ENCODE measurements around the gene POLH.
"Not testable (repeated sequence)": the region's sequence is repeated elsewhere in the genome, so short reads cannot be mapped to it uniquely, and the experiment has no call there.

The POLH gene

DNA sequence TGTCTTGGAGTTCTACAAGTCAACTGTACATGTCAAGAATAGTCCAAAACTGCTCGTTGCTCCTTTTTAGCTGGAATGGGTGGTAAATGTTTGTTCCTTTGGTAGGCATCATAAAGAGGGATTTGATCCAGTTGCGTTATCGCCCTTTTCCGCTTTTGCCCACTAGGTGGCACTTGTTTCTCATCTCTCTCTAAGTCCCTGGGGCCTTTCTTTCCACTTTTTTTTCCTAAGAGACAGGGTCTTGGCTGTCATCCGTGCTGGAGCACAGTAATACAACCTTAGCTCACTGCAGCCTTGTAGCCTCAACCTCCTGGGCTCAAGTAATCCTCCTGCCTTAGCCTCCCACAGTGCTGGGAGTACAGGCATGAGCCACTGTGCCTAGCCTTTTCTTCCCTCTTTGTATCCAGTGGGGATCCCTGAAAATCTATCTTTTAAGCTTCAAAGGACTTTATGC is 32.4 kb downstream of the POLH start:
- peak; percentile 72 for DNase-seq

DNA sequence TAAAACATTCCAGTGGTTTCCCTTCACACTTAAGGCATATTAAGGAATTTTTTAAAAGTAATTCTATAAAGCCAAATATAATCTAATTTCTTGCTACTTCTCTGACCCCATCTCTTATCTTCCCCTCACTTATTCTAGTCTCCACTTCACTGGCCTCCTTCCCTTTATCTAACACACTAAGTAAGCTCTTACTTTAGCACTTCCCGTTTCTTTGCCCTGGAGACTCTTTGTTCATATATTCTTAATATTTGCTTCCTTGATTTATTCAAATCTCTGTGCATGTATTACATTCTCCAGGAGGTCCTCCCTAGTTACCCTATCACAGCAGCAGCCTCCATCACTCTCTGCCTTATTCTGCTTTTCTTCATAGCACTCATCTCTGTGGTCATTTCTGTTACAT is 32.8 kb downstream of the POLH start:
- DNase-seq: no peak

DNA sequence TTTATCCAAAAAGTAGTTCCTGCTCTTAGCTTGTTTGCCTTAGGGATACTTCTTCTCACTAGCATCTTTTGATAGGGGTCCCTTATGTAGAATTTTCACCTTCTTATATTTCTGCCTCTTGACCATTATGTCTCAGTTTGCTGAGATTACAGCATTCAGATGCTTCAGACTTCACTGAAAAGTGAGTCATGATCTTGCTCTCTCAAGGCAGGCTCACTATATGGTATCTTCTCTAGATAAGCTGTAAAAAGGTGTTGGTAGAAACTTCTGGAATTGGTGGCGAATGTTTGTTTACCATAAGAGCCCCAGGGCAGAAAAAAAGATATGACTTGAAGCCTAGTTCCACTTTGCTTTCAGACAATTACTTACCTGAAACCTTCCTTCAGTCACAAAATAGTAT is 33.4 kb downstream of the POLH start:
- no peak for DNase-seq

DNA sequence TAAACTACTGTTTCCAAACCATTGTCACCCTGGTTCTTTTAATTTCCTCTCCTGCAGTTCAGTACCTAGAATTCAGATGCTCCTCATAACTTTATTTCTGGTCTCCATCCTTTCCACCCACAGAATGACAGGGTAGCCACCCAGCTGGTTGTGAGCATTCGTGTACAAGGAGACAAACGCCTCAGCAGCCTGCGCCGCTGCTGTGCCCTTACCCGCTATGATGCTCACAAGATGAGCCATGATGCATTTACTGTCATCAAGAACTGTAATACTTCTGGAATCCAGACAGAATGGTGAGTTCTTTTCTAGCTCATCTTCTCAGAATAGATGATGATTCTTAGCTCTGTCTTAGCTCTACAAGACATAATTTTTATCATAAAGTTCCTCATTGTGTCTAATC is 34.4 kb downstream of the POLH start:
- no peak for DNase-seq

DNA sequence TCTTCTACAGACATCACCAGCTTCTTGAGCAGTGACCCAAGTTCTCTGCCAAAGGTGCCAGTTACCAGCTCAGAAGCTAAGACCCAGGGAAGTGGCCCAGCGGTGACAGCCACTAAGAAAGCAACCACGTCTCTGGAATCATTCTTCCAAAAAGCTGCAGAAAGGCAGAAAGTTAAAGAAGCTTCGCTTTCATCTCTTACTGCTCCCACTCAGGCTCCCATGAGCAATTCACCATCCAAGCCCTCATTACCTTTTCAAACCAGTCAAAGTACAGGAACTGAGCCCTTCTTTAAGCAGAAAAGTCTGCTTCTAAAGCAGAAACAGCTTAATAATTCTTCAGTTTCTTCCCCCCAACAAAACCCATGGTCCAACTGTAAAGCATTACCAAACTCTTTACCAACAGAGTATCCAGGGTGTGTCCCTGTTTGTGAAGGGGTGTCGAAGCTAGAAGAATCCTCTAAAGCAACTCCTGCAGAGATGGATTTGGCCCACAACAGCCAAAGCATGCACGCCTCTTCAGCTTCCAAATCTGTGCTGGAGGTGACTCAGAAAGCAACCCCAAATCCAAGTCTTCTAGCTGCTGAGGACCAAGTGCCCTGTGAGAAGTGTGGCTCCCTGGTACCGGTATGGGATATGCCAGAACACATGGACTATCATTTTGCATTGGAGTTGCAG is 37.9 kb downstream of the POLH start:
- DNase-seq: no peak

DNA sequence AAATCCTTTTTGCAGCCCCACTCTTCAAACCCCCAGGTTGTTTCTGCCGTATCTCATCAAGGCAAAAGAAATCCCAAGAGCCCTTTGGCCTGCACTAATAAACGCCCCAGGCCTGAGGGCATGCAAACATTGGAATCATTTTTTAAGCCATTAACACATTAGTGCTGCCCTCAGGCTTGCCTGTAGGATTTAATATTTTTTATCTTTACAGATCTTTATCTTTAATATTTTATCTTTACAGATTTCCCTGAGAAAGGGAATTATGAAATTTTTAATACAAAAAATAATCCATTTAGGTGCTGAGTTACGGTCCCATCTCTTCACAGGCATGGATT is 38.4 kb downstream of the POLH start:
- no peak for DNase-seq

DNA sequence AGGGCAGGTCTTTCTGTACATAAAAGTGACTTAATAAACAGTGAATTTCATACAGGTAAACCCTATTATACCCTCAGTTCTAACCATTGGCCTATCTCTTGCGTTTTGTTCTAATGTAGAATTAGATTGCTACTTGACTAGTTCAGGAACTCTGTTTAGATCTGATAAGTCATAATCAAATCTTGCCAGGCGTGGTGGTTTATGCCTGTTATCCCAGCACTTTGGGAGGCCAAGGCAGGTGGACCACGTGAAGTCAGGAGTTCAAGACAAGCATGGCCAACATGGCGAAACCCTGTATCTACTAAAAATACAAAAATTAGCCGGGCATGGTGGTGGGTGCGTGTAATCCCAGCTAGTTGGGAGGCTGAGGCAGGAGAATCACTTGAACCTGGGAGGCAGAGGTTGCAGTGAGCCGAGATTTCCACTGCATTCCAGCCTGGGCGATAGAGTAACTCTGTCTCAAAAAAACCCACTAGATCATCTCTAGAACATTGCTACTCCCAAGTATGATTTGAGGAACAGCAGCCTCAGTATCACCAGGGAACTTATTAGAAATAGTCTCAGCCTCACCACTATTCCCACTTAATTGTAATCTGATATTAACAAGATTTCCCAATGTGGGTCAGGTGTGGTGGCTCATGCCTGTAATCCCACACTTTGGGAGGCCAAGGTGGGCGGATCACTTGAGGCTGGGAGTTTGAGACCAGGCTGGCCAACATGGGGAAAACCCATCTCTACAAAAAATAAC is 40.9 kb downstream of the POLH start:
- no peak for DNase-seq

DNA sequence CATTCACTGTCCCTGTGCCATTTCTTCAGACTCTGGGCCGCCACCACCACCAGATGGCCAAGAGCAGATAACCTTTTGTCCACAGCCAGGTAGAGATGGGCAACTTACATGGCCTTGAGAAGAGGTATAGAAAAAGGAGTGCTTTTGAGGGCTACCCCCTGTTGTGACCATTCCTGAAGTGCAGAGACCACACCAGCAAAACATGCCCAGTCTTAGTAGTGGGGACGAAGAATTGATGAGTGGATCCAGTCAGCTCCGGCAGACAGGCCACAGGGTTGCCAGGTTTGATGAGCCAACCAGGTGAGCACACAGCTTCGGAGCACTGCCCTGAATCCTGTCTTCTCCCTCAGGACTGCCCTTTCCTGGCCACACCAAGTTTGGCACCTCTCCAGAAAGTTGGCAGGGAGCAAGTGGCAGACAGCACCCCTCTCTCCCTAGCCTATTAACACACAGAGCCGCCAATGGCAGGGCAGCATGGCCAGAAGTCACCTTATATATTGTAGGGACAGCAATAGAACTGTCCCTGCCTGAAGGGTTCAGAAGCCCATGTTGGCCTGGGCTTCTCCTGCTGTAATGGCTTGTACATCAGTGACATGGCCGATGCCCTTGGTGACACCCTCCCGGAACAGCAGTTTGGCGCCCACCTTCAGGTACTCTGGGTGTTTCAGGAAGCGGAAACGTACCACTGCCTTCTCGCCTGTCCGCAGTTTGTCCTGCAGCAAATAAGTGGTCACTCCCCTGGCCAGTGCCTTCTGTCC is 45.3 kb downstream of the POLH start:
- no peak for DNase-seq

DNA sequence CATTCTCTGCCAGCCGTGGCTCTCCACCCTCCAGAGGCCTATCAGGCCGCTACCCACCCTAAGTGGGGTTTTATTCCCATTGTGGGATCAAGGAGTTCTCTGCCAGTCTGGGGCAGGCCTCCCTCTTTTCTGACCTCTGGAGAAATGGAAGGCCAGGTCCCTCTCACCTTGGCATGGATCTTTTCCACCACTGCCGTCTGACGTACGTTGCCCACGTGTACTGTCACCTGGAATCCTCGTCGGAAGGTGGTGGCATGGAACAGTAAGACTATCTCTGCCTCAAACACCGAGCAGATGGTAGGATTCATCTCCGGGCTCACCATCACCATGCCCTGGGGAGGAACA is 45.8 kb downstream of the POLH start:
- DNase-seq: no peak

DNA sequence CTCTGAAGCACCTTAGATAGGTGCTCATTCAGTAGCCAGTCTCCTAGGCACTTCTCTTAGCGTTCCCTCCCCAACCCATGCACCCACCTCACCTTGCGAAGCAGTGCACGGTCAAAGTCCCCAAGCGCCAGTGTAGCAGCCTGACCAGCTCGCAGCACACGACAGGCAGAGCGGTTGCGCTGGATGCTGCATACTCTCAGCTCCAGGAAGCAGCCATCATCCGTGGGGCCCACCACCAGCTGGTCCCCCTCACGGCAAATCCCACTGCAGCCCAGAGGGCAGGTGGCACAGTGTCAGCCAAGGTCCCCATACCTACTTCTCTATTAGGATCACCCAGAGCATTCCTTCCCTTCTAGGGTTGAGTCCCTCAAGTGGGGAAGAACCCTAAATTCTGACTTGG is 46.6 kb downstream of the POLH start:
- DNase-seq: no peak

DNA sequence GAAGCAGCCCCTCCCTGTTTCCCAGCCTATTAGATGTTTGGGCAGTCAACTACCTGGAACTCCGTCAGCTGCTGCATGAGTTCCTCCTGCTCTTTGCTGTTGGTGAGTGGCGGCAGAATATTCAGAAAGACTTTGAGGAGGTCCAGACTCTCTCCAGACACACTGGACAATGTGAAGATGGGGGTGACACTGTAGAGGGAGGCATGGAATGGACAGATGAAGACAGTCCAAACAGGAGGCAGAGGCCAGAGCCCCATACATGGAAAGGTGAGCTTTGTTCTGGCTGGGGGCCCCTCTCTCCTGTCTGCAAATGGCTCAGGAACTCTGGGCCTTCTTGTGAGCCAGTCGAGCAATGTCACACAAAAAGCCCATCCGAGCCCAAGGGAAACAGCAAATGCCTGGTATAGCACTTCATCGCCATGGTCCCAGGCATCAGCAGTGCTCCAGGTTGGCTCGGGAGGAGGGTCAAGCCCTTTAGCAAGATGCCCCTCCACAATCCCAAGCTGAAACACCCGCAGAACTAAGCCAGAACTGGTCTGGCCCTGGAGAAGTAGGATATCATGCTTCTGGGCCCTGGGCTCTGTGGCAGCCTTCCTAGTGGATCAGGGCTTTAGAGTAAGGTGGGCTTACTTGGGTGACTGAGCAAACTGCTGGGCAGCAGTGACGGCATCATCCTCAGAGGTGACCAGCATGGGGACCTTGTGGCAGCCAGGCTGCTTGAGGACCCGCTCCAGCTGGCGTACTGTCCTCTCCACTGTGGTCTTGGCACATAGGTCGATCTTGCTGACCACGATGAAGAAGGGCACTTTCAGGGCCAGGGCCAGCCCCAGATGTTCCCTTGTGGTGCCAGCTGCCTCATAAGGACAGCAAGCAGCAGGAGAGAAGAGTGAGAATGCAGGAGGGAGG is 48.1 kb downstream of the POLH start:
- no peak for DNase-seq

DNA sequence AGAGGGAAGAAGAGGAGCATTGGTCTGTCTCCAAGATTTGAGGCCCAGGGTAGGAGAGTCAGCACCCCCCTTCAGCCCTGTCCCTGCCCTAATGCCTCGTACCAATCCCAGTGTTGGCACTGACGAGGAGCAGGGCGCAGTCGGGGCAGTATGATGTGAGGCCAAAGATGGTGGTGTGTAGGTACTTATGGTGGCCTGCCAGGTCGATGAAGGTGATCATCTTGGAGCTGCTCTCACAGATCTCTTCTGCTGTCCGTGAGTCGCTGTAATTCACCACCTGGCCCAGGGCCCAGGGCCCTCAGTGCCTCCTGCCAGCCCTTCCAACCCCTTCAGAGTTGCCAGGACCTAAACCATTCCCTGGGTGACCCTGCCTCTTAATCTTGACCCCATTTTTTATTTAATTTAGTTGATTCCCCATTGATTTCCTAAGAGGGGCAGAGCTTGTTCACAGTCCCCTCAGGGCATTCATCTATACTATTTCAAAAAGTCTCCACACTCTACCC is 48.9 kb downstream of the POLH start:
- no peak for DNase-seq

DNA sequence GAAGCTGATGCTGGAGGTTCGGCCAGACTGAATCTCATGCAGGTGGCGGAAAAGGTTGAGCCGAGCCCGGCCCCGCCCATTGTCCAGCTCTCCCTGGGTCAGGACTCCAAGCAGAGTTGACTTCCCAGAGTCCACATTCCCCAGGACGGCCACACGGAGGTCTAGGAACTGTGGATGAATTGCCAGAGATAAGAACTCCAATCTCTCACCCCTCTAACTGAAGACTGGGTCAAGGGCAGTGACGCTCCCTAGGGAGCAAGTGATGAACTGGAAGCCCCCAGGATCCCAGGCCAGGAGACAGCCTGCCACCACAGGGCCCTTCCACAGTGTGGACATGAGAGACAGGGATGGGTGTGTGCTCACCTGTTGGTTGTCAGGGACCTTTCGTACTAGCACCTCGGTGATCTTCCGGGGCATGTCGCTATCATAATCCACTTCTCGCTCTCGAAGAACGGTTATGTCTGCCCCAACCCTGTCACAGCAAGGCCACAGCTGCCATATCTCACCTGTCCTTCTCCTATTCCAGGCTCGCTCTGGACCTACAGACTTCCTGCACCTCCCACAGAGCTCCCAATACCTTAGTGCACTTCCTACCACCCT is 49.5 kb downstream of the POLH start:
- DNase-seq: no peak

DNA sequence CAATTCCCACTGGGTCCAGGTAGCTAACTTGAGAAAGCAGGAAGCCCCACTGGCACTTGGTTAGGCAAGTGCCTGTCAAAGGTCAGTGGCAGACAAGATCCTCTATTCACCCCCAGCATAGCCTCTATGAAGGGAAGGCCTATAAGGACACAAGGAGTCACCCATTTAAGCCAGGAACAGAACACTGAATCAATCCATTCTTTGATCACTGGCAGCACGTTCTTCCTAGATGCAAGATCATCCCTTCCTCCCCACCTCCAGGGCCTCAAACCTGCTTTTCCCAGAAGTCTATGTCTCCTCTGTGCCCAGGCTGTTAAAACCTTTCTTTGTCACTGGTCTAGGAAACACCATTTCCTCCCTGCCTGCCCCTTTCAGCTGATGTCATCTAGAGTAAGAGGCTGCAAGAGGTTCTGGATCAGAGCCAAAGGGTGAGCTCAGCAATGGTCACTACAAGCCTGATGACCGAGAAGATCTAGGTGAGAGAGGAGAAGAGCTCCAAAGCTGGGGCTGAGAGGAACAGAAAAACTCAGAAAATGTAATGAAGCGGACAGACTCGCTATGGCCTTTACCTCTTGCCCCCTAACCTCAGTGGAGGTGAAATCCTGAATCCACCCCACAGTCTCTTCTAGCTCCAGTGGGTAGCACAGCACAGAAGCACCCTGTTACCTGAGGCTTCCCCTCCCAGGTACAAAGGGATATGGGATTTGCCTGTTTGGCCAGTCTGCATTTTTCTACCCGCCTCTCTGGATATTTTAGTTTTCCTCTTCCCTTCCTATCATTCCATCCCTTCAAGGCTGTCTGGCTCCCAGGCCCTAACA is 51.2 kb downstream of the POLH start:
- no peak for DNase-seq

DNA sequence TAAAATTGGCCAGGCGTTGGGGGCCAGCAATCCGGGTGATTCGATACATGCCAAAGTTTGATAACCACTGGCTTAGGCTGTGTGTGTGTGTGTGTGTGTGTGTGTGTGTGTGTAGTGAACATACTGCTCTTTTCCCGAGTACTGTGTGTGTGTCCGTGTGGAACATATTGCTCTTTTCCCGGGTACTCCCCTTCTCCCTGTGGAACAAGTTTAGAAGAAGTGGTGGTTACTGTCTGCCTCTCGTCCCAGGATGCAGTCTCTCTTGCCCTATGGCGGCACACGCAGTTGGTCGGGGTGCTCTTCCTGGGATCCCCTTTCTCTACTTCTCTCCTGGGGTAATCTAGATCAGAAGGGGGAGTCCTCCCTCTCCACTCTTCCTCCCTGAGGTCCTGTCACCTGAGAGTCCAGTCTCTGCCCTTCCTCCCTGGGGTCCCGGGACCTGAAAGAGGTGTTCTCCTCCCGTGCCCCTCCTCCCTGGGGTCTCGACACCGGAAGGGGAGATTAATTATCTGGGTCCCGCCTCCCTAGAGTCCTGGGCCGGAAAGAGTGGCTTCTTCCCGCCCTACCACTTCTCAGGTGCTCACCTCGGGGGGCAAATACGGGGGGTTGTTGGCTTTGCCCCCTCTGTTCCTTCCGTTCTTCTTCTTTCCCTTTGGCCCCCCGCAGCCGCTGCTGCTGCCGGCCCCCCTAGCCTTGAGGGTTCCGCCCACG is 52.6 kb downstream of the POLH start:
- DNase-seq: peak; percentile 63

DNA sequence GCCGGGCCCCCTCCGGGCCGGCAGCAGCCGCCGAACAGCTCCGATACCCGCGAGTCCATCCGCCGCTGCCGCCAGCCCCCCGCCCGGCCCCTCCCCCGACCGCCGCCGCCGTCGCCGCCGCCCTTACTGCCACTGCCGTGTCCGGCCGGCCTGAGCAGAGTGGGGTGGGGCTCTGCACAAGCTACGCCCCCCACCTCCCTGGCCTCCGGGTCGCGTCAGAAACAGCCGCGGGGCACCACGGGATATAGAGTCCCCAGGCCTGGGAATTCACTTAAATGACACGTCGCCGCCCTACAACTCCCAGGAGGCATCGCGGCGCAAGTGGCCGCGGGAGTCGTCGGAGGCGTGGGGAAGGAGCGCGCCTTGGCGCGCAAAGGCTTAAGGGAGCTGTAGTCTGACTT is 53.1 kb downstream of the POLH start, which contains the start of gene GTPBP2:
Gene GTPBP2, minus strand, starts transcription at position 161 of the 401 bp plus-strand sequence. Its CDS starts 102 bp downstream, at position 59.
- peak; percentile 95 for DNase-seq

DNA sequence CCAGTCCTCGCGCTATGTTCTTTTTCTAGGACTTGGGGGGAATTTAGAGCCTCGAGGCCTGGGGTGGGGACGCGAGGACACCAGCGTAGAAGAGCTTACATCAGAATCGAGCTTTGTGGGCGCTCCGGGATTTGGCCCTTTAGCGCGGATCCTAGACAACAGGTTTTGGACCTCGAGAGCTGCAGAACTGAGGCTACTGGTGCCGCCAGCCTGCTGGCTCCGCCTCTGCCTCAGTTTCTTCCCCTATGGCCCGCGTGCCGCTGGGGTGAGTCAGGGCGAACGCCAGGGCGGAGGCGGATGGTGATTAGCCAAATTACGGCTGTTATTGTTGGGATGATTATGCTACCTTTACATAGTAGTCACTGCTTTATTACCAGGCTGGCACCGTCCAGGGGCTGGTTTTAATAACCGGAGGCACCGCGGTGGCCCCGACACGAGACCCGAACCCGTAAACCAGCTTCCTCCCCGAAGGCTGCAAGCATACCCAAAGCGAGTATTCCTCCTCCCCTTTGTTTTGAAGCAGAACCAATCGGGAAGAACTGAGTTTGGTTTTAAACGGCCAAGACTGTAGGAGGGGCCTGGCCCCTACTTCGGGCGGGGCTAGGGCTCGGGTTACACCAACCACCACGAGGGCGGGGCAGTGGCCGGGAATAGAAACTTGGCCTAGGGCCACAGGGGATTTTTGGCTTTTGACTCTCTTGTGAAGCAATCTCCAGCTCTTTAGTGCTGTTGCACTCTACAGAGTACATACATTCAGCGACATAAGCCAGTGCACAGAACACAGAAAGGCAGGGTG is 53.7 kb downstream of the POLH start:
- DNase-seq: peak; percentile 87

DNA sequence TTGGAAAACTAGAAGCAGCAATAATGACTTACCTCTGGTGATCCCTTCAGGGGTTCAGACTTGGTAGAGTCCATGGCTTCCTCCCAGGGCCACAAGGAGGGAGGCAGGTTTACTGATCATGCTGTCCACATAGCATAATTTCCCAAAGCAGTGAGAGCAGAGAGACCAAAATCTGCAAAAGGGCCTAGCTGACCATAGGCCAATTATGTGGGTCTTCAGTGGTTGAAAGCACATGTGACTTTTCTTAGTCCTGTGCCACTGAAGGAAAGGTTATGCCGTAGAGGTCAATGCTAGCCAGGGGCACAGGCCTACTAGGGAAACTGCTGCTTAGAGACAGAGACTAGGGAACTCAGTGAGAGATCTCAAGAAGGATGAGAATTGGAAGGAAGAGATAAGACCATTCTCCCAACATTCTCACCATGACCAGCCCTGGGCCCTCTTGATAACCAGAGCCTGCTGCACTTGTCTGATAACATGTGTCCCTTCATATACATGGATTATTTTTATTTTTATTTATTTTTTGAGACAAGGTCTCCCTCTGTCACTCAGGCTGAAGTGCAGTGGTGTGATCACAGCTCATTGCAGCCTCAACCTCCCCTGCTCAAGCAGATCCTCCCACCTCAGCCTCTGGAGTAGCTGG is 55.1 kb downstream of the POLH start:
- DNase-seq: no peak

DNA sequence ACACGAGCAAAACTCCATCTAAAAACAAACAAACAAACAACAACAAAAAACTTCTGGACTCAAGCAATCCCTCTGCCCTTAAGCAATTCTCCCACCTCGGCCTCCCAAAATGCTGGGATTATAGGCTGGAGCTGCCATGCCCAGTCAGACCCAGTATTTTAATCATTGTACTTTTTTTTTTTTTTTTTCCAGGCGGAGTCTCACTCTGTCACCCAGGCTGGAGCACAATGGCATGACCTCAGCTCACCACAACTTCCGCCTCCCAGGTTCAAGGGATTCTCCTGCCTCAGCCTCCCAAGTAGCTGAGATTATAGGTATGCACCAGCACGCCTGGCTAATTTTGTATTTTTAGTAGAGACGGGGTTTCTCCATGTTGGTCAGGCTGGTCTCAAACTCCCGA is 57.0 kb downstream of the POLH start:
- not testable (repeated sequence) for DNase-seq

Measured in CD4-positive, alpha-beta T cell treated with Interleukin-17A for 4 hours (primary cell).